GM06990 (cell line): ENCODE measurements around the gene ADAMTS4.

Source experiments
- DNase-seq: peaks from one replicate; pipeline ENCODE4 v3.0.0-alpha.2; 2011; ENCODE audit not compliant: insufficient read length; ENCODE audit errors: extremely low read depth
- H3K27me3 ChIP-seq: replicated peaks from 2 replicates; pipeline ENCODE4 v1.6.0; 2011; ENCODE audit warnings: low read length; ENCODE audit not compliant: control insufficient read depth, insufficient read depth
- H3K36me3 ChIP-seq: 2 replicates; pipeline ENCODE4 v1.5.1; 2011; ENCODE audit warnings: low read length; ENCODE audit not compliant: control insufficient read depth, insufficient read depth
- H3K4me3 ChIP-seq: replicated peaks from 2 replicates; pipeline ENCODE4 v1.5.1; 2011; ENCODE audit warnings: low read depth, mild to moderate bottlenecking, control low read depth, low read length
- TF ChIP-seq, protein P1 (sequence below): IDR thresholded peaks from 2 replicates; pipeline ENCODE4 v1.5.1; 2011; ENCODE audit warnings: low read length, control low read depth, mild to moderate bottlenecking, inconsistent platforms; ENCODE audit not compliant: insufficient read depth, poor library complexity, severe bottlenecking

Gene ADAMTS4

DNA sequence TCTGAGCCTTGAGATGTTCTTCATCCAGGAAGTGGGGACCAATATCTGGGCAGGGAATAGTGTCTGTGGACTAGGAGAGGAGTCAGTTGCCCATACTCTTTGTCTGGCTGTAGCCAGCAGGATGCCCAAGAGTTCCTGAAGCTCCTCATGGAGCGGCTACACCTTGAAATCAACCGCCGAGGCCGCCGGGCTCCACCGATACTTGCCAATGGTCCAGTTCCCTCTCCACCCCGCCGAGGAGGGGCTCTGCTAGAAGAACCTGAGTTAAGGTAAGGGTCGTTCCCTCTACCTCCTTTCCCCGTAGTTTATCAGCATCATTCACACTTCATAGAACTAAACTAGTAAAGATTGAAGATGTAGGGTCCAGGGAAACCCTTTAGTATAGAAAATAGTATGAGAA lies 36.0 kb downstream of the ADAMTS4 start:
- no peak overlapping the region for H3K4me3 ChIP-seq
- no peaks in the 10 kb centered on the region for H3K27me3 ChIP-seq
- peaks cover 3% of the 10 kb centered on the region for H3K36me3 ChIP-seq
- TF ChIP-seq, protein P1, sequence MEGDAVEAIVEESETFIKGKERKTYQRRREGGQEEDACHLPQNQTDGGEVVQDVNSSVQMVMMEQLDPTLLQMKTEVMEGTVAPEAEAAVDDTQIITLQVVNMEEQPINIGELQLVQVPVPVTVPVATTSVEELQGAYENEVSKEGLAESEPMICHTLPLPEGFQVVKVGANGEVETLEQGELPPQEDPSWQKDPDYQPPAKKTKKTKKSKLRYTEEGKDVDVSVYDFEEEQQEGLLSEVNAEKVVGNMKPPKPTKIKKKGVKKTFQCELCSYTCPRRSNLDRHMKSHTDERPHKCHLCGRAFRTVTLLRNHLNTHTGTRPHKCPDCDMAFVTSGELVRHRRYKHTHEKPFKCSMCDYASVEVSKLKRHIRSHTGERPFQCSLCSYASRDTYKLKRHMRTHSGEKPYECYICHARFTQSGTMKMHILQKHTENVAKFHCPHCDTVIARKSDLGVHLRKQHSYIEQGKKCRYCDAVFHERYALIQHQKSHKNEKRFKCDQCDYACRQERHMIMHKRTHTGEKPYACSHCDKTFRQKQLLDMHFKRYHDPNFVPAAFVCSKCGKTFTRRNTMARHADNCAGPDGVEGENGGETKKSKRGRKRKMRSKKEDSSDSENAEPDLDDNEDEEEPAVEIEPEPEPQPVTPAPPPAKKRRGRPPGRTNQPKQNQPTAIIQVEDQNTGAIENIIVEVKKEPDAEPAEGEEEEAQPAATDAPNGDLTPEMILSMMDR, result no peak
- no peak for DNase-seq

DNA sequence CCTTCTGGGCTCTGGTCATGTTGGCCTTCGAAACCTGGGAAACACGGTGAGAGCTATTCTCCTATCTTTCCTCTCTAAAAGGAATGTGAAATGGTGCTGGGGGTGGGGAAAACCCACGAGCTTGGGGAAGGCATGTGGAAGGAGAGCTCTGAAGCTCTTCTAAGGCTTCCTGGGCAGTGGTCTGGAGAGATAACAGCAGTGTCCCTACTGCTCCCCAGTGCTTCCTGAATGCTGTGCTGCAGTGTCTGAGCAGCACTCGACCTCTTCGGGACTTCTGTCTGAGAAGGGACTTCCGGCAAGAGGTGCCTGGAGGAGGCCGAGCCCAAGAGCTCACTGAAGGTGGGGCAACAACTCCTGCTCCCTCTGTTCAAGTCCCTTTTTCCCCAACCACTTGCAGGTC lies 36.8 kb downstream of the ADAMTS4 start:
- TF ChIP-seq, protein P1, result no peak
- no peak overlapping the region for H3K4me3 ChIP-seq
- H3K36me3 ChIP-seq, result peaks cover 3% of the 10 kb centered on the region
- no peak for DNase-seq
- no peaks in the 10 kb centered on the region for H3K27me3 ChIP-seq

DNA sequence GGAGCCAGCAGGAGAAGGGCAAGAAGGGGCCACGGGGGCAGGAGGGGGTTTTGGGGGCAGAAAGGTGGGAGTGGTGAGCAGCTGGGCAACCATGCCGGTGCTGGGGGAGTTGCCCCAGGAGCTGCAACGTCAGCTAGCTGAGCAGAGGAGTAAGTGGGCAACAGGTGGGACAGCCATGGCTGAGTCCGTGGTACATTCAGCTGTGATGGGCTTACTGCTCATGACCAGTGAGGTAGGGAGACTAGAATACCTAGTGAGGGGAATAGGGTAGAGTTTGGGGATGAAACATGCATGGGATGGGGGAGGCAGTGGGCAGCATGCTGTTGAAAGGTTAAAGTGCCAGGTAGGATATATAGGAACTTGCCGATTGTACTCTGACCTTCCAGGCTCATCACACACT lies 37.2 kb downstream of the ADAMTS4 start:
- H3K36me3 ChIP-seq, result peaks cover 3% of the 10 kb centered on the region

DNA sequence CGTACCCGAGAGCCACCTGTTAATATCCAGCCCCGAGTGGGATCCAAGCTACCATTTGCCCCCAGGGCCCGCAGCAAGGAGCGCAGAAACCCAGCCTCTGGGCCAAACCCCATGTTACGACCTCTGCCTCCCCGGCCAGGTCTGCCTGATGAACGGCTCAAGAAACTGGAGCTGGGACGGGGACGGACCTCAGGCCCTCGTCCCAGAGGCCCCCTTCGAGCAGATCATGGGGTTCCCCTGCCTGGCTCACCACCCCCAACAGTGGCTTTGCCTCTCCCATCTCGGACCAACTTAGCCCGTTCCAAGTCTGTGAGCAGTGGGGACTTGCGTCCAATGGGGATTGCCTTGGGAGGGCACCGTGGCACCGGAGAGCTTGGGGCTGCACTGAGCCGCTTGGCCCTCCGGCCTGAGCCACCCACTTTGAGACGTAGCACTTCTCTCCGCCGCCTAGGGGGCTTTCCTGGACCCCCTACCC lies 38.1 kb downstream of the ADAMTS4 start:
- Histone ChIP-seq H3K27me3 (no peaks in the 10 kb centered on the region), H3K4me3 (no peak overlapping the region), H3K36me3 (peaks cover 3% of the 10 kb centered on the region)
- no peak for DNase-seq
- TF ChIP-seq, protein P1, result no peak

More for the DNA sequence above, 37.2 kb downstream of the ADAMTS4 start:
- H3K4me3 ChIP-seq, result no peak overlapping the region
- H3K27me3 ChIP-seq, result no peaks in the 10 kb centered on the region
- TF ChIP-seq, protein P1, result no peak
- no peak for DNase-seq

DNA sequence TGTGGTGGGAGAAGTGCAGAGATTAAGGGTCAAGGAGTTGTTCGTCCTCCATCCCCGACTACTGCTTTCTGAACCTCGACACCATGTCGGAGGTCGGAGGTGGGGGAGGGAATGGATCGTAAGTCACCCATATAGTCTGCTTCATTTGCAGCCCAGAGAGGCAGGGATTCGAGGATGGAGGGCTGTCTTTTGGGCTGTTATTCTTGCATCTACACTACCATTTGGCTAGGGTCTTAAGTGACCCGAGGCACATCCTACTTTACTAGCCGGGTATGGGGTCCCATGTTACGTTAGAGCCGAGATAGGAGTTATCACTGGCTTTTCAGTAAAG lies 39.0 kb downstream of the ADAMTS4 start:
- H3K27me3 ChIP-seq, result no peaks in the 10 kb centered on the region
- TF ChIP-seq, protein P1, result no peak
- peak overlapping the region; percentile 77 for H3K4me3 ChIP-seq
- peaks cover 3% of the 10 kb centered on the region; the same call in 1 of the 2 replicates for H3K36me3 ChIP-seq
- no peak for DNase-seq

DNA sequence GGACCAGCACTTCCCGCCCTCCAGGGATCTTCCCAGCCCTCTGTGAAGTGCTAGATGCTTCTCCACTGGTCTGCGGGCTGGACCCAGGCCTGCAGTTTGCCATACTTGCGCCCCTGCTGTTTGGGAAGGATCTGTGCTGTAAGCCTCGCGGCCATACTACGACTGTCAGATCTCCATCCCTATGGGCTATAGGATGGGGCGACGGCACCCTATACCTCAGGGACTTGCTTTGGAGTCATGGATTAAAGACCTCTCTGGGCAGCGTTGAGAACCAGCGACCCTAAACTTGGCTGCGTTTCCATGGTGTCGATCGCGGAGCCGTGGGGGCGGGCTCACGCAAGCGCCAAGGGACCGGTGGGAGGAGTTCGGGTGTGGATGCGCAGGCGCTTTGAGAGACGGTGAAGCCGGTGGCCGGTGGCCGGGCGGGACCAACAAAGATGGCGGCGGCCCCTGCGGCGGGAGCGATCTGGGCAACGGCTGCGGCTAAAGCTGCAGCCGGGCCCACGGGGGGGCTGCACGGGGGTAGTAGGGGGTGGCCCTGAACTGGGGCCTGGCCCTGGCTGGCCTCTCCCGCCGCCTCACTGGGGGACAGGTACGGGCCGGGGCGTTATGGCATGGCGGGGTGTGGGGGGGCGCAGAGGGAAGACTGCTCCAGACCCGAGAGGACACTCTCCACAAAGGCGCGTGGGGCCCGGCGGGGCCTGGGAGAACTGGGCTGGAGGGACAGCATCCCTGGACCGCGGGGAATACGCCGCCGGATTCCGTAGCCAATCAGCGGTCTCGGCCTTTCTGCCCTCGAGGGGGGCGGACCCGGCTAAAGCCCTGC lies 39.6 kb downstream of the ADAMTS4 start, which contains the start of gene USP21:
Gene USP21 (plus strand): TSS at position 414 of the 826 bp plus-strand sequence. CDS start 1,141 bp downstream, outside the sequence.
- Histone ChIP-seq H3K36me3 (peaks cover 3% of the 10 kb centered on the region; the same call in 1 of the 2 replicates), H3K27me3 (no peaks in the 10 kb centered on the region), H3K4me3 (peak within 1 kb of the TSS; percentile 77)
- TF ChIP-seq, protein P1, result peak; percentile 24
- peak; percentile 89 for DNase-seq
